H1 (cell line): ENCODE data around the gene XYLB. TPM values are rescaled to one million over a fixed set of nuclear protein-coding genes. Genes with fewer than 3 reads are reported as not detected.

ENCODE experiments used
- CTCF ChIA-PET: fragments of 300-600 bp; sonication (Branson Sonifier 250); formaldehyde crosslinking; loops from one replicate; lab custom pipeline; 2021; ENCODE audit not compliant: partially characterized antibody; lab: Charles Lee
- POLR2A ChIA-PET: fragments of 300-600 bp; sonication (Branson Sonifier 250); formaldehyde crosslinking; loops from one replicate; lab custom pipeline; 2021; ENCODE audit warnings: inconsistent platforms; ENCODE audit not compliant: partially characterized antibody; lab: Charles Lee
- DNase-seq, 2 experiments: peaks; one replicate each; pipeline versions ENCODE4 v3.0.0 to v3.0.0-alpha.2; 2010 to 2022; ENCODE audit warnings: low spot score in 2 of 2, low read depth in 1 of 2, mixed read lengths in 1 of 2
- FAIRE-seq: peaks from 2 replicates; lab custom pipeline; 2011; peaks lifted over from hg19 to GRCh38; lab: Jason Lieb, UNC
- H2AFZ ChIP-seq: 2 replicates; pipeline ENCODE4 v1.8.1; 2012; ENCODE audit warnings: low read length, inconsistent platforms
- H2AK5ac ChIP-seq: 2 replicates; pipeline ENCODE4 v1.6.1; 2013; ENCODE audit warnings: low read depth, low read length
- H2BK120ac ChIP-seq: replicated peaks from 2 replicates; pipeline ENCODE3; 2013; ENCODE audit warnings: low read depth, low read length, inconsistent platforms
- H2BK12ac ChIP-seq: 2 replicates; pipeline ENCODE4 v1.6.1; 2013; ENCODE audit warnings: low read depth, low read length
- H2BK15ac ChIP-seq: 2 replicates; pipeline ENCODE4 v1.6.1; 2013; ENCODE audit warnings: low read length
- H2BK20ac ChIP-seq: 2 replicates; pipeline ENCODE4 v1.6.1; 2013; ENCODE audit warnings: low read length
- H2BK5ac ChIP-seq: 2 replicates; pipeline ENCODE4 v1.6.1; 2013; ENCODE audit warnings: low read depth, low read length
- H3K14ac ChIP-seq: 2 replicates; pipeline ENCODE4 v1.6.1; 2013; ENCODE audit warnings: inconsistent platforms; ENCODE audit not compliant: insufficient read length
- H3K18ac ChIP-seq: 2 replicates; pipeline ENCODE4 v1.6.1; 2013; ENCODE audit warnings: low read length; ENCODE audit errors: extremely low read depth
- H3K23ac ChIP-seq: 2 replicates; pipeline ENCODE4 v1.6.1; 2013; ENCODE audit warnings: inconsistent platforms; ENCODE audit not compliant: insufficient read length
- H3K23me2 ChIP-seq: 2 replicates; pipeline ENCODE4 v1.6.1; 2013; ENCODE audit warnings: low read depth, low read length
- H3K27ac ChIP-seq: 2 replicates; pipeline ENCODE4 v1.6.1; 2011; ENCODE audit warnings: low read depth, low read length, inconsistent platforms
- H3K27me3 ChIP-seq, 4 experiments: replicated peaks in 1 of 4; 1 replicate in 1 of 4; 2 replicates in 3 of 4; pipeline versions ENCODE4 v1.6.1 to v1.8.1; 2011 to 2013; ENCODE audit warnings: low read length in 3 of 4, mild to moderate bottlenecking in 3 of 4, inconsistent platforms in 2 of 4, mixed read lengths in 2 of 4, moderate library complexity in 1 of 4; ENCODE audit not compliant: control insufficient read depth in 3 of 4, insufficient read depth in 3 of 4; ENCODE audit errors: extremely low read depth in 1 of 4
- H3K36me3 ChIP-seq, 4 experiments: 2 replicates each; pipeline versions ENCODE4 v1.6.1 to v1.8.1; 2011 to 2013; ENCODE audit warnings: mild to moderate bottlenecking in 4 of 4, low read length in 3 of 4, moderate library complexity in 2 of 4, control low read depth in 1 of 4, inconsistent platforms in 1 of 4; ENCODE audit not compliant: insufficient read depth in 4 of 4, control insufficient read depth in 2 of 4
- H3K4ac ChIP-seq: replicated peaks from 2 replicates; pipeline ENCODE3; 2013; ENCODE audit warnings: low read length, low read depth, mixed read lengths, inconsistent platforms; ENCODE audit not compliant: insufficient read length
- H3K4me1 ChIP-seq, 4 experiments: replicated peaks in 1 of 4; 1 replicate in 1 of 4; 2 replicates in 3 of 4; pipeline versions ENCODE4 v1.6.1 to v1.8.1; 2011 to 2013; ENCODE audit warnings: low read length in 3 of 4, inconsistent platforms in 2 of 4, mixed read lengths in 1 of 4; ENCODE audit not compliant: insufficient read depth in 4 of 4, control insufficient read depth in 3 of 4
- H3K4me2 ChIP-seq, 2 experiments: 2 replicates each; pipeline versions ENCODE4 v1.6.1 to v1.8.1; 2011 to 2013; ENCODE audit warnings: low read depth in 2 of 2, low read length in 2 of 2, control low read depth in 1 of 2, inconsistent platforms in 1 of 2, mild to moderate bottlenecking in 1 of 2; ENCODE audit not compliant: insufficient read depth in 1 of 2
- H3K4me3 ChIP-seq, 4 experiments: fragments of 200-600, 300-600 bp in 1 of 4; sonication (generic), shearing (Covaris generic), sonication (Bioruptor Twin) in 1 of 4; 2 replicates each; pipeline versions ENCODE4 v1.5.1 to v1.8.1; 2011 to 2016; ENCODE audit warnings: low read length in 4 of 4, low read depth in 3 of 4, control low read depth in 2 of 4, inconsistent platforms in 2 of 4, mild to moderate bottlenecking in 2 of 4, mixed read lengths in 1 of 4, moderate library complexity in 1 of 4; ENCODE audit not compliant: insufficient read depth in 2 of 4; ENCODE audit errors: extremely low read depth in 1 of 4
- H3K56ac ChIP-seq: replicated peaks from 2 replicates; pipeline ENCODE3; 2013; ENCODE audit warnings: low read depth, mild to moderate bottlenecking, mixed read lengths, low read length, inconsistent platforms; ENCODE audit not compliant: insufficient read length
- H3K79me1 ChIP-seq: 2 replicates; pipeline ENCODE4 v1.6.1; 2013; ENCODE audit warnings: low read depth, low read length, control low read depth
- H3K79me2 ChIP-seq, 2 experiments: 2 replicates each; pipeline versions ENCODE4 v1.6.1 to v1.8.1; 2012 to 2013; ENCODE audit warnings: low read length in 2 of 2, mild to moderate bottlenecking in 2 of 2, inconsistent platforms in 1 of 2; ENCODE audit not compliant: insufficient read depth in 2 of 2, control insufficient read depth in 1 of 2
- H3K9ac ChIP-seq, 4 experiments: replicated peaks in 1 of 4; 1 replicate in 1 of 4; 2 replicates in 3 of 4; pipeline versions ENCODE4 v1.6.1 to v1.8.1; 2011 to 2013; ENCODE audit warnings: low read depth in 3 of 4, low read length in 3 of 4, control low read depth in 2 of 4, mild to moderate bottlenecking in 2 of 4, moderate library complexity in 2 of 4, inconsistent platforms in 1 of 4; ENCODE audit errors: extremely low read depth in 1 of 4
- H3K9me3 ChIP-seq, 2 experiments: 2 replicates each; pipeline versions ENCODE4 v1.6.1 to v1.8.1; 2012 to 2013; ENCODE audit warnings: mild to moderate bottlenecking in 2 of 2, moderate library complexity in 2 of 2, control low read depth in 1 of 2, inconsistent platforms in 1 of 2, low read depth in 1 of 2, low read length in 1 of 2, mixed read lengths in 1 of 2; ENCODE audit not compliant: insufficient read depth in 2 of 2
- H4K20me1 ChIP-seq, 2 experiments: replicated peaks in 1 of 2; 2 replicates each; pipeline versions ENCODE3 to v1.8.1; 2011 to 2013; ENCODE audit warnings: inconsistent platforms in 2 of 2, low read length in 2 of 2, mild to moderate bottlenecking in 1 of 2; ENCODE audit not compliant: insufficient read depth in 2 of 2, control insufficient read depth in 1 of 2
- H4K5ac ChIP-seq: 2 replicates; pipeline ENCODE4 v1.6.1; 2013; ENCODE audit warnings: low read length, low read depth, mixed read lengths, inconsistent platforms; ENCODE audit not compliant: insufficient read length
- H4K8ac ChIP-seq: 2 replicates; pipeline ENCODE4 v1.8.0; 2013; ENCODE audit warnings: mild to moderate bottlenecking, moderate library complexity, low read length, inconsistent platforms; ENCODE audit not compliant: insufficient read depth; ENCODE audit errors: extremely low read depth
- H4K91ac ChIP-seq: replicated peaks from 2 replicates; pipeline ENCODE3; 2013; ENCODE audit warnings: low read length, mixed read lengths, inconsistent platforms; ENCODE audit not compliant: insufficient read length
- EP300 ChIP-seq, 2 experiments: IDR thresholded peaks; 1 replicate in 1 of 2; 2 replicates in 1 of 2; pipeline ENCODE4 v1.6.1; 2011 to 2012; ENCODE audit warnings: low read depth in 2 of 2, low read length in 2 of 2, mild to moderate bottlenecking in 2 of 2, borderline replicate concordance in 1 of 2, inconsistent platforms in 1 of 2, moderate library complexity in 1 of 2
- TBP ChIP-seq: IDR thresholded peaks from 2 replicates; pipeline ENCODE4 v1.6.1; 2011; ENCODE audit warnings: low read depth, low read length, improper control_type of control experiment
- WGBS, 2 experiments: shearing (Covaris generic) in 1 of 2; methylation state at CpG; one replicate each; pipeline versions ENCODE4 v1.1.6 to v1.1.7; 2013 to 2015; ENCODE audit warnings: low lambda C conversion rate in 2 of 2, mixed read lengths in 2 of 2, inconsistent platforms in 1 of 2, low coverage in 1 of 2, missing lambda C conversion rate in 1 of 2; ENCODE audit not compliant: insufficient replicate concordance in 2 of 2, insufficient coverage in 1 of 2, insufficient read length in 1 of 2; ENCODE audit errors: extremely low coverage in 1 of 2, missing lambda C conversion rate in 1 of 2; 5-methylcytosine and 5-hydroxymethylcytosine counted together
- polyA plus RNA-seq, 7 experiments: library from polyadenylated mRNA; depleted of rRNA in 3 of 7; stranded (reverse) in 5 of 7; unstranded in 2 of 7; fragments of >200 nt in 5 of 7; fragments of 200-250 nt in 2 of 7; gene quantifications; 1 replicate in 5 of 7; 2 replicates in 1 of 7; 4 replicates in 1 of 7; pipeline versions ENCODE4 v1.2.1 to v1.2.3, GENCODE V29; 2011 to 2013; ENCODE audit warnings: missing spikeins in 2 of 7, mixed read lengths in 2 of 7
- total RNA-seq: library from RNA; stranded (reverse); fragmentation: NEBNext Ultra II Directional; extraction: Animal tissue kit (Norgen Biotek cat#: 25700); gene quantifications from 2 replicates; pipeline ENCODE4 v1.2.1, GENCODE V29; 2021

Gene XYLB
- total and polyA plus RNA-seq, 2 of the 8 experiments (the other 6 are each of a cell fraction or from before 2014, with no cell fraction given), result 1.7 to 5.5 TPM

DNA sequence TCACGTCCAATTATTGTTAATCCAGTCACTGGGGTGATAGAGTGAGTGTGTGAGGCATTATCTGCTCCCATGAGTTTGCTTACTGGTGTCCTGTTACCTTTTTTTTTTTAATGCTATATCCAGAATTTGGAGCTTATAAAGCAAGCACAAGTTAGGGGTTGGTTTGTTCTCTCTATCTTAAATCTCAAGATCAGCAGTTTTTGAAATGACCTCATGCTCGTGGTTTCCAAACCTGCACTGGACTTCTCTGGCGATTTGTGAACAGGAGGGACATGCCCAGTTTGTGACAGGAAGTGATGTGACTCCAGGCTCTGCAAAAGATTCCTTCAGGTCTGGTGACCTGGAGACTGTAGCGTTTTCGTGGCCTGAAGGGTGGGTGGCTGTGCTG lies 25.6 kb downstream of the XYLB start:
- H3K18ac ChIP-seq, result no peak overlapping the region
- H3K14ac ChIP-seq, result no peak overlapping the region
- H4K20me1 ChIP-seq, result no peaks in the 10 kb centered on the region
- H3K27ac ChIP-seq, result no peak overlapping the region
- H4K8ac ChIP-seq, result no peak overlapping the region
- no peak overlapping the region for H2BK15ac ChIP-seq
- WGBS, 2 experiments, result 84% methylated on average over 5 of the region's 5 CpGs; no CpG with 5 or more reads in 1 of the 2 experiments
- H2BK120ac ChIP-seq, result no peak overlapping the region
- no peak overlapping the region for H3K9ac ChIP-seq
- H3K79me1 ChIP-seq, result no peaks in the 10 kb centered on the region
- H2BK12ac ChIP-seq, result no peak overlapping the region
- H3K56ac ChIP-seq, result no peak overlapping the region
- H3K4me1 ChIP-seq, result no peaks in the 10 kb centered on the region
- no peak overlapping the region for H2BK5ac ChIP-seq
- ChIA-PET POLR2A (no interaction called here), CTCF (interaction anchor here (0.8 to 1.4 kb wide), 3 partner anchors 26 to 108 kb away, joined by 3 to 4 read pairs (median 4); no protein-coding TSS in a partner anchor)
- H3K4ac ChIP-seq, result no peak overlapping the region
- H2AK5ac ChIP-seq, result no peak overlapping the region
- H2BK20ac ChIP-seq, result no peak overlapping the region
- H2AFZ ChIP-seq, result no peak overlapping the region
- FAIRE-seq (no peak), DNase-seq (no peak)
- no peak overlapping the region for H3K4me2 ChIP-seq
- H4K5ac ChIP-seq, result no peak overlapping the region
- H3K9me3 ChIP-seq, result peaks cover 4 to 8% of the 10 kb centered on the region in 2 experiments; a peak in 2 of 4 replicates
- no peaks in the 10 kb centered on the region for H3K79me2 ChIP-seq
- no peak overlapping the region for H4K91ac ChIP-seq
- H3K23ac ChIP-seq, result no peak overlapping the region
- no peak overlapping the region for H3K4me3 ChIP-seq
- H3K23me2 ChIP-seq, result no peaks in the 10 kb centered on the region
- no peaks in the 10 kb centered on the region for H3K27me3 ChIP-seq
- H3K36me3 ChIP-seq, result peaks cover 0 to 8% (median 4%) of the 10 kb centered on the region in 4 experiments; a peak in 4 of 8 replicates
- no peak for TF ChIP-seq EP300 (IDR thresholded peaks at IDR 0.05; ENCODE audit: borderline replicate concordance in 1 of 2, low read depth in 2 of 2, low read length in 2 of 2)
- no peak for TF ChIP-seq TBP
